Measurements from ENCODE around the gene MYRFL. TPM values are rescaled to one million over a fixed set of nuclear protein-coding genes. Genes with fewer than 3 reads are reported as not detected.

Gene MYRFL
- total and polyA plus RNA-seq, 2 of the 8 experiments (the other 6 are each of a cell fraction or from before 2014, with no cell fraction given): 1.1 to 2.0 TPM

- H3K23ac ChIP-seq (ENCODE audit: insufficient read length): no peak overlapping the region
- no peaks in the 10 kb centered on the region for H3K79me1 ChIP-seq (ENCODE audit: low read depth, low read length)
- no peak overlapping the region for H2BK20ac ChIP-seq (ENCODE audit: low read length)
- H3K79me2 ChIP-seq (ENCODE audit: control insufficient read depth in 1 of 2, insufficient read depth in 2 of 2, low read length in 2 of 2): no peaks in the 10 kb centered on the region
- H2BK12ac ChIP-seq (ENCODE audit: low read depth, low read length): no peak overlapping the region
- H3K4me2 ChIP-seq (ENCODE audit: insufficient read depth in 1 of 2, low read depth in 2 of 2, low read length in 2 of 2): no peak overlapping the region
- no peak overlapping the region for H3K27ac ChIP-seq (ENCODE audit: low read depth, low read length)
- FAIRE-seq (no peak), DNase-seq (ENCODE audit: low read depth in 1 of 2, low spot score in 2 of 2) (no peak)
- TF ChIP-seq EGR1 (IDR thresholded peaks at IDR 0.05; ENCODE audit: borderline replicate concordance, low read depth, low read length) (no peak), RAD21 (IDR thresholded peaks at IDR 0.05 in 1 of 2, conservative IDR thresholded peaks at IDR 0.05 in 1 of 2; ENCODE audit: low read depth in 2 of 2, low read length in 2 of 2) (no peak), SUZ12 (IDR thresholded peaks at IDR 0.05; ENCODE audit: low read length) (no peak), RFX5 (IDR thresholded peaks at IDR 0.05; ENCODE audit: borderline replicate concordance, low read depth, low read length) (no peak), CBX5 (IDR thresholded peaks at IDR 0.05; ENCODE audit: low read depth, low read length) (no peak), CREB1 (IDR thresholded peaks at IDR 0.05) (no peak), EZH2 (IDR thresholded peaks at IDR 0.05; ENCODE audit: low read depth, low read length, severe bottlenecking) (no peak), SIRT6 (IDR thresholded peaks at IDR 0.05; ENCODE audit: low read length) (no peak)
- TF ChIP-seq, protein P1, sequence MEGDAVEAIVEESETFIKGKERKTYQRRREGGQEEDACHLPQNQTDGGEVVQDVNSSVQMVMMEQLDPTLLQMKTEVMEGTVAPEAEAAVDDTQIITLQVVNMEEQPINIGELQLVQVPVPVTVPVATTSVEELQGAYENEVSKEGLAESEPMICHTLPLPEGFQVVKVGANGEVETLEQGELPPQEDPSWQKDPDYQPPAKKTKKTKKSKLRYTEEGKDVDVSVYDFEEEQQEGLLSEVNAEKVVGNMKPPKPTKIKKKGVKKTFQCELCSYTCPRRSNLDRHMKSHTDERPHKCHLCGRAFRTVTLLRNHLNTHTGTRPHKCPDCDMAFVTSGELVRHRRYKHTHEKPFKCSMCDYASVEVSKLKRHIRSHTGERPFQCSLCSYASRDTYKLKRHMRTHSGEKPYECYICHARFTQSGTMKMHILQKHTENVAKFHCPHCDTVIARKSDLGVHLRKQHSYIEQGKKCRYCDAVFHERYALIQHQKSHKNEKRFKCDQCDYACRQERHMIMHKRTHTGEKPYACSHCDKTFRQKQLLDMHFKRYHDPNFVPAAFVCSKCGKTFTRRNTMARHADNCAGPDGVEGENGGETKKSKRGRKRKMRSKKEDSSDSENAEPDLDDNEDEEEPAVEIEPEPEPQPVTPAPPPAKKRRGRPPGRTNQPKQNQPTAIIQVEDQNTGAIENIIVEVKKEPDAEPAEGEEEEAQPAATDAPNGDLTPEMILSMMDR (IDR thresholded peaks at IDR 0.05; ENCODE audit: control extremely low read depth in 1 of 3, insufficient read depth in 1 of 3, low read depth in 1 of 3, low read length in 3 of 3): no peak
- POLR2A ChIA-PET (ENCODE audit: partially characterized antibody): interaction anchor here (1.9 kb wide), 1 partner anchor 17 kb away, joined by 5 read pairs; no protein-coding TSS in a partner anchor
- no peak overlapping the region for H3K18ac ChIP-seq (ENCODE audit: extremely low read depth, low read length)
- no peak overlapping the region for H3K56ac ChIP-seq (replicated peaks; ENCODE audit: insufficient read length, low read depth, low read length)
- no peak overlapping the region for H4K91ac ChIP-seq (replicated peaks; ENCODE audit: insufficient read length, low read length)
- no peak overlapping the region for H4K5ac ChIP-seq (ENCODE audit: insufficient read length, low read depth, low read length)
- no peaks in the 10 kb centered on the region for H3K9me3 ChIP-seq (ENCODE audit: insufficient read depth in 2 of 2, low read depth in 1 of 2, low read length in 1 of 2)
- H2AK5ac ChIP-seq (ENCODE audit: low read depth, low read length): no peak overlapping the region
- H3K14ac ChIP-seq (ENCODE audit: insufficient read length): no peak overlapping the region
- H2BK15ac ChIP-seq (ENCODE audit: low read length): no peak overlapping the region
- peaks cover 0 to 4% (median 3%) of the 10 kb centered on the region in 4 experiments; a peak in 3 of 7 replicates for H3K4me1 ChIP-seq (replicated peaks in 1 of 4; ENCODE audit: control insufficient read depth in 3 of 4, insufficient read depth in 4 of 4, low read length in 3 of 4)
- H3K9ac ChIP-seq (replicated peaks in 1 of 4; ENCODE audit: extremely low read depth in 1 of 4, low read depth in 3 of 4, low read length in 3 of 4): no peak overlapping the region
- WGBS, 2 experiments (ENCODE audit: extremely low coverage in 1 of 2, insufficient coverage in 1 of 2, insufficient read length in 1 of 2, insufficient replicate concordance in 2 of 2, low coverage in 1 of 2, low lambda C conversion rate in 2 of 2, missing lambda C conversion rate in 1 of 2): 95% methylated on average over 2 of the region's 2 CpGs; no CpG with 5 or more reads in 1 of the 2 experiments
- H3K27me3 ChIP-seq (replicated peaks in 1 of 4; ENCODE audit: control insufficient read depth in 3 of 4, extremely low read depth in 1 of 4, insufficient read depth in 3 of 4, low read length in 3 of 4): no peaks in the 10 kb centered on the region
- no peaks in the 10 kb centered on the region for H3K36me3 ChIP-seq (ENCODE audit: control insufficient read depth in 2 of 4, insufficient read depth in 4 of 4, low read length in 3 of 4)
- H2BK5ac ChIP-seq (ENCODE audit: low read depth, low read length): no peak overlapping the region
- H3K4ac ChIP-seq (replicated peaks; ENCODE audit: insufficient read length, low read depth, low read length): no peak overlapping the region
- no peak overlapping the region for H3K4me3 ChIP-seq (ENCODE audit: extremely low read depth in 1 of 4, insufficient read depth in 2 of 4, low read depth in 3 of 4, low read length in 4 of 4)
- H4K8ac ChIP-seq (ENCODE audit: extremely low read depth, insufficient read depth, low read length): no peak overlapping the region
- no peak overlapping the region for H2AFZ ChIP-seq (ENCODE audit: low read length)
- CTCF ChIA-PET (ENCODE audit: partially characterized antibody): interaction anchor here (1.4 to 1.8 kb wide), 2 partner anchors 23 to 52 kb away, joined by 4 to 5 read pairs; no protein-coding TSS in a partner anchor
- H4K20me1 ChIP-seq (replicated peaks in 1 of 2; ENCODE audit: control insufficient read depth in 1 of 2, insufficient read depth in 2 of 2, low read length in 2 of 2): no peaks in the 10 kb centered on the region
- H3K23me2 ChIP-seq (ENCODE audit: low read depth, low read length): no peaks in the 10 kb centered on the region; the same call in 1 of the 2 replicates
- H2BK120ac ChIP-seq (replicated peaks; ENCODE audit: low read depth, low read length): no peak overlapping the region
Measured at GRCh38 chr12:69952890-69953289, 127.9 kb downstream of the MYRFL start.
